OCI-LY3 (cell line): ENCODE measurements around the gene DOCK9.

ENCODE experiments used
- EZH2phosphoT487 ChIP-seq: fragments of 200-600 bp; shearing (Covaris generic); IDR thresholded peaks from 2 replicates; pipeline ENCODE4 v1.6.1; 2018; ENCODE audit warnings: antibody characterized with exemption, mixed run types, low read depth
- TF ChIP-seq, protein P1 (sequence below): fragments of 200-600, 300-600 bp; sonication (generic); IDR thresholded peaks from 2 replicates; pipeline ENCODE4 v1.5.1; 2014; ENCODE audit warnings: antibody characterized with exemption, low read length, low read depth

DNA sequence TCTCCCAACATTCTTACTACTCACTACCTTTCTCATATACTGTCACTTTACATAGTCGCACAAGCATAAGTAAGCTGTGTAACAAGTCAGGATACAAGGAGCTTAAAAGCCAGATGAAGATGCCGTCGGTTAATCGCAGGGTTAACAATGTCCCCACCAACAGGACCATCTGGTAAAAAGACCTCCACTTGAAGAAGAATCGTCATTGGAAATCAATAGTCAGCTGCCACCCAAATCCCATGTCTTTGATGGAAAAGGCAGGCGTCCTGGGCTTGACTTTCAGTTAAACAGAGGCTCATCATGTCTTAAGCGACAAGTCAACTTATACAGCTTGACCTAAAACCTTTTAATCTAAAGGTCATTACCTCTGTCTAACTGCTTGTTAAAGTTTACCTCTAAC is 27.2 kb downstream of the DOCK9 start:
- TF ChIP-seq, protein P1, sequence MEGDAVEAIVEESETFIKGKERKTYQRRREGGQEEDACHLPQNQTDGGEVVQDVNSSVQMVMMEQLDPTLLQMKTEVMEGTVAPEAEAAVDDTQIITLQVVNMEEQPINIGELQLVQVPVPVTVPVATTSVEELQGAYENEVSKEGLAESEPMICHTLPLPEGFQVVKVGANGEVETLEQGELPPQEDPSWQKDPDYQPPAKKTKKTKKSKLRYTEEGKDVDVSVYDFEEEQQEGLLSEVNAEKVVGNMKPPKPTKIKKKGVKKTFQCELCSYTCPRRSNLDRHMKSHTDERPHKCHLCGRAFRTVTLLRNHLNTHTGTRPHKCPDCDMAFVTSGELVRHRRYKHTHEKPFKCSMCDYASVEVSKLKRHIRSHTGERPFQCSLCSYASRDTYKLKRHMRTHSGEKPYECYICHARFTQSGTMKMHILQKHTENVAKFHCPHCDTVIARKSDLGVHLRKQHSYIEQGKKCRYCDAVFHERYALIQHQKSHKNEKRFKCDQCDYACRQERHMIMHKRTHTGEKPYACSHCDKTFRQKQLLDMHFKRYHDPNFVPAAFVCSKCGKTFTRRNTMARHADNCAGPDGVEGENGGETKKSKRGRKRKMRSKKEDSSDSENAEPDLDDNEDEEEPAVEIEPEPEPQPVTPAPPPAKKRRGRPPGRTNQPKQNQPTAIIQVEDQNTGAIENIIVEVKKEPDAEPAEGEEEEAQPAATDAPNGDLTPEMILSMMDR, result no peak
- no peak for TF ChIP-seq EZH2phosphoT487
